Upper lobe of right lung (tissue), 1 donor: ENCODE results near the gene MYH10. TPM values are rescaled to one million over a fixed set of nuclear protein-coding genes. Genes with fewer than 3 reads are reported as not detected.

Source experiments
- ATAC-seq: fragments of 200-7000 bp; cut with Tn5 transposase; one replicate; pipeline ENCODE4 v1.9.1; 2020; ENCODE audit warnings: mild to moderate bottlenecking, moderate library complexity
- DNase-seq: peaks from one replicate; pipeline ENCODE4 v3.0.0-alpha.2; 2020
- H3K27ac ChIP-seq: fragments of 200-600 bp; one replicate; pipeline ENCODE4 v1.8.0; 2022
- H3K27me3 ChIP-seq: fragments of 200-600 bp; one replicate; pipeline ENCODE4 v1.8.0; 2022; ENCODE audit warnings: mild to moderate bottlenecking
- H3K36me3 ChIP-seq: fragments of 200-600 bp; one replicate; pipeline ENCODE4 v1.8.0; 2022
- H3K4me1 ChIP-seq: fragments of 200-600 bp; one replicate; pipeline ENCODE4 v1.8.0; 2022
- H3K4me3 ChIP-seq: fragments of 200-600 bp; one replicate; pipeline ENCODE4 v1.8.0; 2022; ENCODE audit warnings: mild to moderate bottlenecking
- H3K9me3 ChIP-seq: fragments of 200-600 bp; one replicate; pipeline ENCODE4 v1.8.0; 2022
- intact Hi-C: fragments of 100-400 bp; cut with DNase I; formaldehyde crosslinking; loops from one replicate; pipeline ENCODE4 v1.11.0; 2022
- total RNA-seq: library from RNA; stranded (reverse); fragmentation: NEBNext Ultra II Directional; extraction: Animal tissue kit (Norgen Biotek cat#: 25700); gene quantifications from one replicate; pipeline ENCODE4 v1.2.1, GENCODE V29; 2021
- TF ChIP-seq, protein P1 (sequence below): fragments of 200-600 bp; IDR thresholded peaks from one replicate; pipeline ENCODE4 v1.8.0; 2022; ENCODE audit warnings: antibody characterized with exemption
- donor health status: DM: no; HTN: yes; CAD: no; lungs with severe emphysema.

The MYH10 gene
- total RNA-seq, 1 donor from 2014 or later, result 205 TPM

DNA sequence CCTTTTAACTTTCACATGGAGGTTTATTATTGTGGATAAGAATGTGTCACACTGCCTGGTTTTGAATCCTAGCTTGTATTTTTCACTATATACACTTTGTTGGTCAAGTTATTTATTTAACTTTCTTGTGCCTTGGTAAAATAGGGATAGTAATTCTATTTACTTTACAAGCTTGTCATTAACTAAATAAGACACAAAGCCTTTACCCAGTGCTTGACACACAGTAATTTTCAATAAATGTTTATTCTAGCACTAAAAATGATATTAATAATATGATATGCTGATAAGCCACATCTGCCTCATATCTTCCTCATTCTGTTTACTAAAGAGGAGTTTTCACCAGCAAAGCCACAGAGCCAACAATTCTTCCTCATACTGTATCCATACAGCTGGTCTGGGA lies 27.8 kb downstream of the MYH10 start:
- intact Hi-C loops, result no loop called here
- H3K4me1 ChIP-seq, result peaks cover 14% of the 10 kb centered on the region
- no peaks in the 10 kb centered on the region for H3K36me3 ChIP-seq

DNA sequence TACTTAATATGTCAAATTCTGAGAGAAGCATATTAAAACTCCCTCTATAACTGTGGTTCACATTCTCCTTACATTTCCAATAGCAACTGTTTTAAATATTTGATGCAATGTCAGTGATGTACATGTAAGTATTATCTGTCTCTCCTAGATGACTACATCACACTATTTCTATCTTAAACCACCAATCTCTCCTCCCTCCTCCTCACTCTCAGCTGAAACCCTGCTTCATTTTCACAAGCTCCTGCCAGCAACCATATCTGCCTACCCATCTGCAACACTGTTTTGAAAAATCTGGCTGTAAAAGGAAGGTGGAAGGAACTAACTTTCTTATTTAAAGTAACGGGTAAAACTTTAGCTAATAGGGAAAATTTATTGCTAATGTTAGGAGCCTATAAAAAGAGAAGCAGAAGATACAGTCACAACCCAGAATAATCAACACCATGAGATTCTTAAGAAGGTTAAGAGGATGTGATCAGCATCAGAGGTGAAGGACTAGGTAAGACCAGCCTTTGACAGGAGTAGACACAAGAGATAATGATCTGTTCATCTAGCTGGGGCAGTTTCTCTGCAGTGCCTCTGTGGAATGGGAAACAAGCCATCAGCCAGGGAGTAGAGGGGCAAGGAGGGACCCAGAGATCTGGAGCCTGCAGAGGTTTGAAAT lies 31.0 kb downstream of the MYH10 start:
- no peaks in the 10 kb centered on the region for H3K36me3 ChIP-seq
- no peaks in the 10 kb centered on the region for H3K27me3 ChIP-seq
- no peak overlapping the region for H3K27ac ChIP-seq
- intact Hi-C loops, result no loop called here
- DNase-seq, result no peak
- H3K4me3 ChIP-seq, result no peak overlapping the region
- H3K4me1 ChIP-seq, result no peaks in the 10 kb centered on the region
- no peaks in the 10 kb centered on the region for H3K9me3 ChIP-seq
- TF ChIP-seq, protein P1, sequence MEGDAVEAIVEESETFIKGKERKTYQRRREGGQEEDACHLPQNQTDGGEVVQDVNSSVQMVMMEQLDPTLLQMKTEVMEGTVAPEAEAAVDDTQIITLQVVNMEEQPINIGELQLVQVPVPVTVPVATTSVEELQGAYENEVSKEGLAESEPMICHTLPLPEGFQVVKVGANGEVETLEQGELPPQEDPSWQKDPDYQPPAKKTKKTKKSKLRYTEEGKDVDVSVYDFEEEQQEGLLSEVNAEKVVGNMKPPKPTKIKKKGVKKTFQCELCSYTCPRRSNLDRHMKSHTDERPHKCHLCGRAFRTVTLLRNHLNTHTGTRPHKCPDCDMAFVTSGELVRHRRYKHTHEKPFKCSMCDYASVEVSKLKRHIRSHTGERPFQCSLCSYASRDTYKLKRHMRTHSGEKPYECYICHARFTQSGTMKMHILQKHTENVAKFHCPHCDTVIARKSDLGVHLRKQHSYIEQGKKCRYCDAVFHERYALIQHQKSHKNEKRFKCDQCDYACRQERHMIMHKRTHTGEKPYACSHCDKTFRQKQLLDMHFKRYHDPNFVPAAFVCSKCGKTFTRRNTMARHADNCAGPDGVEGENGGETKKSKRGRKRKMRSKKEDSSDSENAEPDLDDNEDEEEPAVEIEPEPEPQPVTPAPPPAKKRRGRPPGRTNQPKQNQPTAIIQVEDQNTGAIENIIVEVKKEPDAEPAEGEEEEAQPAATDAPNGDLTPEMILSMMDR, result no peak
- ATAC-seq, result no peak

More for the DNA sequence above, 27.8 kb downstream of the MYH10 start:
- no peaks in the 10 kb centered on the region for H3K9me3 ChIP-seq
- DNase-seq (no peak), ATAC-seq (no peak)
- H3K27ac ChIP-seq, result no peak overlapping the region
- H3K4me3 ChIP-seq, result no peak overlapping the region
- peaks cover 5% of the 10 kb centered on the region for H3K27me3 ChIP-seq
- TF ChIP-seq, protein P1, result no peak

DNA sequence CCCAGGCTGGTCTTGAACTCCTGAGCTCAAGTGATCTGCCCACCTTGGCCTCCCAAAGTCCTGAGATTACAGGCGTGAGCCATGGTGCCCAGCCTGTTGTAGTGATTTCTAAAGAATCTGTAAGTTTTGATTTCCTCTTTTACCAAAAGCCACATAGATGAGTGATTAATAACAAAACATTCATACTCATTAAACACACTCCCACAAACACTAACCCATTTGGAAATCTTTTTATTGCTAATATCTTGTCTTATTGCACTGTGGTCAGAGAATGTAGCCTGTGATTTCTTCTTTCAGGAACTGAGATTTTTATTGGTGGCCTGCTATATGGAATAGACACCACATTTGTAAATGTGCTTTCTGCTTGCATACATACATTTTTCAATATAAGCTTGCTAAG lies 31.6 kb downstream of the MYH10 start:
- Histone ChIP-seq H3K27me3 (no peaks in the 10 kb centered on the region), H3K4me1 (no peaks in the 10 kb centered on the region), H3K27ac (no peak overlapping the region), H3K9me3 (no peaks in the 10 kb centered on the region), H3K4me3 (no peak overlapping the region), H3K36me3 (no peaks in the 10 kb centered on the region)
- no peak for DNase-seq
- no peak for ATAC-seq
- TF ChIP-seq, protein P1, result no peak
- intact Hi-C loops, result no loop called here

DNA sequence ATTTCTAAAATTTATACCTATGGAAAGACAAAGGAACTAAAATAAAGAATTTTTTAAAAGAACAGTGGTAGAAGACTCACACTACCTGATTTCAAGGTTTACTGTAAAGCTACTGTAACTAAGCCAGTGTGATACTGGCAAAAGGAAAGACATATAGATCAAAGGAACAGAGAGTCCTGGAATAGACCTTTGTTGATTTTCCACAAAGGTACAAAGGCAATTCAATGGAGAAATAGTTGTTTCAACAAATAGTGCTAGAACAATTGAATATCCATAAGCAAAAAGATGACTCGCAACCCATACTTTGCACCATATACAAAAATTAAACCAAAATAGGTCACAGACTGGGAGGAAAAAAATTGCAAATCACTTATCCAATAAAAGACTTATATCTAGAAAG lies 36.7 kb downstream of the MYH10 start:
- no peak for DNase-seq
- no peak overlapping the region for H3K27ac ChIP-seq
- no peaks in the 10 kb centered on the region for H3K27me3 ChIP-seq

DNA sequence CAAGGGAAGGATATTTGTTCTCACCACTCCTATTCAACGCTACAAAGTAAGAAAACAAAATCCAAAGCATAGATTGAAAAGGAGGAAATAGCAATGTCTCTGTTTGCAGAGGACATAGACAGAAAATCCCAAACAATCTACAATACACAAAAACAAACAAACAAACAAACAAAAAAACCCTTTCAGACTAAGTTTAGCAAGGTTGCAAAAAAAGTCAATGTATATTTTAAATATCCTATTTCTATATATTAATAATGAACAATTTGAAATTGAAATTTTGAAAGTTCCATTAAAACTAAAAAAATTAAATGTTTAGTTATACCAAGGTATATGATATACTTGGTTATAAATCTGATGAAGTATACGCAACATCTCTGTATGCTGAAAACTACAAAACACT lies 37.2 kb downstream of the MYH10 start:
- no peaks in the 10 kb centered on the region for H3K4me1 ChIP-seq
- no peak overlapping the region for H3K4me3 ChIP-seq
- no peaks in the 10 kb centered on the region for H3K36me3 ChIP-seq
- TF ChIP-seq, protein P1, result no peak
- DNase-seq, result no peak
- no peak for ATAC-seq
- no peaks in the 10 kb centered on the region for H3K27me3 ChIP-seq
- H3K27ac ChIP-seq, result no peak overlapping the region
- intact Hi-C loops, result no loop called here
- H3K9me3 ChIP-seq, result no peaks in the 10 kb centered on the region

More for the DNA sequence above, 36.7 kb downstream of the MYH10 start:
- ATAC-seq, result no peak
- Histone ChIP-seq H3K9me3 (no peaks in the 10 kb centered on the region), H3K4me1 (no peaks in the 10 kb centered on the region), H3K36me3 (no peaks in the 10 kb centered on the region), H3K4me3 (no peak overlapping the region)
- intact Hi-C loops, result no loop called here
- TF ChIP-seq, protein P1, result no peak
